PC-9 (cell line): ENCODE measurements around the gene COL13A1. TPM values are rescaled to one million over a fixed set of nuclear protein-coding genes. Genes with fewer than 3 reads are reported as not detected.
A peak's percentile ranks its signal among the peaks of the same experiment; 100 is the strongest.

ENCODE experiments used
- BruUV-seq: library from RNA; stranded (reverse); fragments of 400-500 nt; replicated peaks from 2 replicates; lab custom pipeline; 2021; lab: Mats Ljungman, UMichigan
- CTCF ChIA-PET: fragments of 300-600 bp; sonication (Branson Sonifier 250); formaldehyde crosslinking; loops from one replicate; lab custom pipeline; 2022; ENCODE audit warnings: antibody characterized with exemption; lab: Charles Lee
- POLR2A ChIA-PET: fragments of 300-600 bp; sonication (Branson Sonifier 250); formaldehyde crosslinking; loops from one replicate; lab custom pipeline; 2022; ENCODE audit warnings: antibody characterized with exemption; ENCODE audit not compliant: unreplicated experiment; lab: Charles Lee
- DNase-seq, 2 experiments: peaks; one replicate each; pipeline versions ENCODE4 v3.0.0 to v3.0.0-alpha.2; 2015 to 2022; ENCODE audit warnings: mixed read lengths in 1 of 2
- H2AFZ ChIP-seq: fragments of 200-600 bp; sonication (generic); 2 replicates; pipeline ENCODE4 v1.8.1; 2017; ENCODE audit warnings: antibody characterized with exemption
- H3F3A ChIP-seq: fragments of 200-600 bp; sonication (generic); 2 replicates; pipeline ENCODE4 v1.8.1; 2017; ENCODE audit warnings: antibody characterized with exemption, mild to moderate bottlenecking, low read depth; ENCODE audit not compliant: insufficient read depth
- H3K27ac ChIP-seq: fragments of 200-600 bp; sonication (generic); 2 replicates; pipeline ENCODE4 v1.6.1; 2016; ENCODE audit warnings: mixed run types
- H3K27me3 ChIP-seq: fragments of 200-600 bp; sonication (generic); 2 replicates; pipeline ENCODE4 v1.6.1; 2016; ENCODE audit warnings: low read depth, mixed run types; ENCODE audit not compliant: insufficient read depth
- H3K36me3 ChIP-seq: fragments of 200-600 bp; sonication (generic); 2 replicates; pipeline ENCODE4 v1.6.1; 2016; ENCODE audit warnings: low read depth, mixed run types
- H3K4me1 ChIP-seq: fragments of 200-600 bp; sonication (generic); replicated peaks from 2 replicates; pipeline ENCODE4 v1.6.1; 2016; ENCODE audit warnings: mixed run types; ENCODE audit not compliant: insufficient read depth
- H3K4me2 ChIP-seq: fragments of 200-600 bp; sonication (generic); 2 replicates; pipeline ENCODE4 v1.6.1; 2017; ENCODE audit warnings: mixed run types
- H3K4me3 ChIP-seq: fragments of 200-600 bp; sonication (generic); 2 replicates; pipeline ENCODE4 v1.6.1; 2016; ENCODE audit warnings: mixed run types
- H3K79me2 ChIP-seq: fragments of 200-600 bp; sonication (generic); 2 replicates; pipeline ENCODE4 v1.6.1; 2017; ENCODE audit warnings: low read depth, mixed run types
- H3K9me2 ChIP-seq: fragments of 200-600 bp; sonication (generic); 2 replicates; pipeline ENCODE4 v1.8.1; 2017; ENCODE audit warnings: mild to moderate bottlenecking; ENCODE audit not compliant: insufficient read depth
- H3K9me3 ChIP-seq: fragments of 200-600 bp; sonication (generic); 2 replicates; pipeline ENCODE4 v1.8.1; 2016; ENCODE audit warnings: low read depth; ENCODE audit not compliant: insufficient read depth
- H4K20me1 ChIP-seq: fragments of 200-600 bp; sonication (generic); 2 replicates; pipeline ENCODE4 v1.8.1; 2017; ENCODE audit not compliant: insufficient read depth
- EZH2 ChIP-seq: fragments of 200-600 bp; sonication (generic); IDR thresholded peaks from 2 replicates; pipeline ENCODE4 v1.8.0; 2017; ENCODE audit warnings: antibody characterized with exemption, low read depth
- intact Hi-C: fragments of 100-400 bp; cut with micrococcal nuclease; formaldehyde crosslinking; loops from one replicate; pipeline ENCODE4 v1.10.0; 2022; ENCODE audit not compliant: unreplicated experiment
- total RNA-seq: library from RNA; stranded (reverse); gene quantifications from 2 replicates; pipeline ENCODE4 v1.2.3, GENCODE V29; 2021
- TF ChIP-seq, protein P1 (sequence below): fragments of 200-600 bp; sonication (generic); conservative IDR thresholded peaks from 2 replicates; pipeline ENCODE4 v1.6.1; 2017; ENCODE audit warnings: mixed run types, antibody characterized with exemption, mild to moderate bottlenecking, moderate library complexity

The COL13A1 gene
- total RNA-seq, 1 experiment from 2014 or later = 1.6 TPM

- intact Hi-C loops = loop anchor here (1.0 kb wide), 2 partner anchors 171 to 314 kb away; no protein-coding TSS in a partner anchor
- H3K9me2 ChIP-seq = no peaks in the 10 kb centered on the region
- peaks cover 4% of the 10 kb centered on the region; the same call in 1 of the 2 replicates for H3K27me3 ChIP-seq
- POLR2A ChIA-PET = no interaction called here
- H3K9me3 ChIP-seq = no peaks in the 10 kb centered on the region
- H3F3A ChIP-seq = no peaks in the 10 kb centered on the region
- H3K4me3 ChIP-seq = no peak overlapping the region
- no peaks in the 10 kb centered on the region for H3K79me2 ChIP-seq
- no peaks in the 10 kb centered on the region for H4K20me1 ChIP-seq
- no peak overlapping the region for H2AFZ ChIP-seq
- no TSS peak for BruUV-seq
- no peaks in the 10 kb centered on the region for H3K36me3 ChIP-seq
- CTCF ChIA-PET = interaction anchor here (0.6 to 1.3 kb wide), 9 partner anchors 12 to 188 kb away, joined by 3 to 9 read pairs (median 5); partner anchors contain the start of gene TYSND1
- no peaks in the 10 kb centered on the region for H3K4me1 ChIP-seq
- H3K4me2 ChIP-seq = no peak overlapping the region
- no peak for DNase-seq
- H3K27ac ChIP-seq = no peak overlapping the region
- TF ChIP-seq, protein P1, sequence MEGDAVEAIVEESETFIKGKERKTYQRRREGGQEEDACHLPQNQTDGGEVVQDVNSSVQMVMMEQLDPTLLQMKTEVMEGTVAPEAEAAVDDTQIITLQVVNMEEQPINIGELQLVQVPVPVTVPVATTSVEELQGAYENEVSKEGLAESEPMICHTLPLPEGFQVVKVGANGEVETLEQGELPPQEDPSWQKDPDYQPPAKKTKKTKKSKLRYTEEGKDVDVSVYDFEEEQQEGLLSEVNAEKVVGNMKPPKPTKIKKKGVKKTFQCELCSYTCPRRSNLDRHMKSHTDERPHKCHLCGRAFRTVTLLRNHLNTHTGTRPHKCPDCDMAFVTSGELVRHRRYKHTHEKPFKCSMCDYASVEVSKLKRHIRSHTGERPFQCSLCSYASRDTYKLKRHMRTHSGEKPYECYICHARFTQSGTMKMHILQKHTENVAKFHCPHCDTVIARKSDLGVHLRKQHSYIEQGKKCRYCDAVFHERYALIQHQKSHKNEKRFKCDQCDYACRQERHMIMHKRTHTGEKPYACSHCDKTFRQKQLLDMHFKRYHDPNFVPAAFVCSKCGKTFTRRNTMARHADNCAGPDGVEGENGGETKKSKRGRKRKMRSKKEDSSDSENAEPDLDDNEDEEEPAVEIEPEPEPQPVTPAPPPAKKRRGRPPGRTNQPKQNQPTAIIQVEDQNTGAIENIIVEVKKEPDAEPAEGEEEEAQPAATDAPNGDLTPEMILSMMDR = peak; percentile 43; the same call in 1 of the 2 replicates
- no peak for TF ChIP-seq EZH2
These were observed 156.8 kb downstream of the COL13A1 start for GRCh38 chr10:69958556-69958902.

GRCh38 chr10:69959911-69960310 lies 158.2 kb downstream of the COL13A1 start:
- ChIA-PET POLR2A (no interaction called here), CTCF (interaction anchor here (1.0 to 1.1 kb wide), 2 partner anchors 155 to 173 kb away, joined by 3 to 15 read pairs; no protein-coding TSS in a partner anchor)

DNA sequence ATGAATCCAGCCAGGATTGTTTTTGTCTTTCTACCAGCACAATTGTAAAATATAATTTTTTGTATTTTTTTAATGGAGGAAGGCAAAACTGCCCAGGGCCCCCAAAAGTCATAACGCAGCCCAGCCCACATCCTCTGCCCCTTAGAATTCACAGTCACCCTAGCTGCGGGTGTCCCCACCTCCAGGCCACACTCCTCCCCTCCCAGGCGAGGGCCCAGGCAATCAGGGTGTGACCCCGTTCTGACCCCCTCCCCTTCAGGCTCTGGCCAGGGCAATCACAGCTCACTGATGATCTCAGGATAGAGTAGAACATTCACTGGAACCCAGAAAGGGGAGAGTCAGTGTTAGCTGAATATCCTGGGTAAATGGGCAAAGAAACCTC lies 158.9 kb downstream of the COL13A1 start:
- no peak for DNase-seq
- no peak overlapping the region for H3K4me2 ChIP-seq
- H4K20me1 ChIP-seq = no peaks in the 10 kb centered on the region
- TF ChIP-seq, protein P1 = no peak
- no peak for TF ChIP-seq EZH2
- CTCF ChIA-PET = no interaction called here
- H3F3A ChIP-seq = no peaks in the 10 kb centered on the region
- no peak overlapping the region for H2AFZ ChIP-seq
- no peaks in the 10 kb centered on the region for H3K9me3 ChIP-seq
- no peaks in the 10 kb centered on the region for H3K36me3 ChIP-seq
- POLR2A ChIA-PET = no interaction called here
- peaks cover 25% of the 10 kb centered on the region for H3K27me3 ChIP-seq
- no peak overlapping the region for H3K27ac ChIP-seq
- H3K4me1 ChIP-seq = no peaks in the 10 kb centered on the region
- no TSS peak for BruUV-seq
- no peaks in the 10 kb centered on the region for H3K9me2 ChIP-seq
- H3K79me2 ChIP-seq = no peaks in the 10 kb centered on the region
- intact Hi-C loops = no loop called here
- no peak overlapping the region for H3K4me3 ChIP-seq

More at GRCh38 chr10:69959911-69960310, 158.2 kb downstream of the COL13A1 start:
- no peak overlapping the region for H2AFZ ChIP-seq
- no peak for TF ChIP-seq EZH2
- TF ChIP-seq, protein P1 = no peak
- H4K20me1 ChIP-seq = no peaks in the 10 kb centered on the region
- no peak overlapping the region for H3K4me3 ChIP-seq
- no peak for DNase-seq
- H3K9me2 ChIP-seq = no peaks in the 10 kb centered on the region
- no peak overlapping the region for H3K4me2 ChIP-seq
- intact Hi-C loops = no loop called here
- H3K36me3 ChIP-seq = no peaks in the 10 kb centered on the region
- no peaks in the 10 kb centered on the region for H3F3A ChIP-seq
- BruUV-seq = no TSS peak
- H3K27ac ChIP-seq = no peak overlapping the region
- no peaks in the 10 kb centered on the region for H3K79me2 ChIP-seq
- H3K4me1 ChIP-seq = no peaks in the 10 kb centered on the region
- no peaks in the 10 kb centered on the region for H3K9me3 ChIP-seq
- H3K27me3 ChIP-seq = peaks cover 18% of the 10 kb centered on the region
